Measurements from ENCODE around the gene CDC123.
"Not testable (repeated sequence)": the region's sequence is repeated elsewhere in the genome, so short reads cannot be mapped to it uniquely, and the experiment has no call there.

The CDC123 gene, protein sequence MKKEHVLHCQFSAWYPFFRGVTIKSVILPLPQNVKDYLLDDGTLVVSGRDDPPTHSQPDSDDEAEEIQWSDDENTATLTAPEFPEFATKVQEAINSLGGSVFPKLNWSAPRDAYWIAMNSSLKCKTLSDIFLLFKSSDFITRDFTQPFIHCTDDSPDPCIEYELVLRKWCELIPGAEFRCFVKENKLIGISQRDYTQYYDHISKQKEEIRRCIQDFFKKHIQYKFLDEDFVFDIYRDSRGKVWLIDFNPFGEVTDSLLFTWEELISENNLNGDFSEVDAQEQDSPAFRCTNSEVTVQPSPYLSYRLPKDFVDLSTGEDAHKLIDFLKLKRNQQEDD

DNA sequence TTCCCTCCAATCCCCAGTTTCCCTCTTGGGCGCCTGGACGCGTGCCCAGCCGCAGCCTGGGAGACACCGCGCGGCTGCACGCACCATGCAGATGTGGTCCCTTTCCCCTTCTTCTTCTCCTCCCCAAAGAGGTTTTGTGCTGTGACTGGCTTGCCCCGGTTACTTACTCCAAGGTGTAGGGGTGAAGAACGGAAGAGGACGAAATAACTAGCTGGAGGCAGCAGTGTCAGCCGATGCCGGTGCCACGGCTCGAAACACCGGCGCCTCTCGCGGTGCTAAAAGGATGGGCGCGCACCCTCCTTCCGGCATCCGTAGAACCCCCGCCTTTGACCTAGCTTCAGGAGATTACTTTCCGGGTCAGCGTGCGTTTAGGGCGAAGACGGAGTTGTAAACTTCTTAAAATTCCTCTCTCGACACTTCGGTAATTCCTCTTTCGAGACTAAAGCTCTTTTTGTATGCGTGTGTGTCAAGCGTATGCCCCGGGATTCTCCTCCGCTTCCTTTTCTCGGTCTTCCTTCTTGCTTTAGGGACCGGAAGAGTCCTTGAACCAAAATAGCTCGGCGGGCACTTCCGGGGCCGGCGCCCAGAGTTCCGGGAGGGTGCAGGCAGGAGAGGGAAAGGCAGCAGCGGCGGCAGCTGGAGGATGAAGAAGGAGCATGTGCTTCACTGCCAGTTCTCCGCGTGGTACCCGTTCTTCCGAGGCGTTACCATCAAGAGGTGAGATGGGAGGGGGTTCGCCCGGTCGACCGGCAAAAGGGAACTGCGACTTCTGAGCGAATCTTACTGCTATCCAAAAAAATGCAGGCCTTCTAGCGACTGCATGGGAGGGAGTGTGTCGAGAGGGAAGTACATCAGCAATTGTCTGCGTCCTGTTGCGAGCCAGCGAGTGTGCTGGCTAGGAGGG is at the start of gene CDC123, which contains the start of gene NUDT5:
Gene CDC123 (plus strand): TSS at position 586 of the 904 bp plus-strand sequence. CDS start 58 bp downstream, at position 644.
Gene NUDT5 (minus strand): TSS at position 289 of the 904 bp plus-strand sequence. CDS start 9,600 bp downstream, outside the sequence.
- peak; percentile 73 for DNase-seq (ENCODE audit: low read depth)

DNA sequence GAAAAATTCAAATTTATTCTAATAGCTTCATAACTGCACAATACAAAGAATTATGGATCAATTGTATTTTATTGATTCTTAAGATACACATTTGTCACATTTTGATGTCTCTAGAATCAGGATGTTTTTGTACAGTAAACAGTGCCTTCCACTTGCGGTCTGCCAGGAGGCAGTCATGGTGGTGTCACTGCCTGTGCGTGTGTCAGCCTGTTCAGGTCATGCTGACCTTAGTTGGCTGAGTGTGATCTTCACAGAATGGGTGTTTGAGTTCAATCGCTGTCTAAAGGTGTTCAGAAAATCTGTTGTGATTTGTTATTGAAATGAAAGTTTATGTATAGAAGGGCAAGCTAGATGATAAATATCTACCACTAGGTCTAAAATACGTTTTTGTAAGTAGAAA is 45.8 kb upstream of the CDC123 start:
- DNase-seq (ENCODE audit: low read depth) = no peak

DNA sequence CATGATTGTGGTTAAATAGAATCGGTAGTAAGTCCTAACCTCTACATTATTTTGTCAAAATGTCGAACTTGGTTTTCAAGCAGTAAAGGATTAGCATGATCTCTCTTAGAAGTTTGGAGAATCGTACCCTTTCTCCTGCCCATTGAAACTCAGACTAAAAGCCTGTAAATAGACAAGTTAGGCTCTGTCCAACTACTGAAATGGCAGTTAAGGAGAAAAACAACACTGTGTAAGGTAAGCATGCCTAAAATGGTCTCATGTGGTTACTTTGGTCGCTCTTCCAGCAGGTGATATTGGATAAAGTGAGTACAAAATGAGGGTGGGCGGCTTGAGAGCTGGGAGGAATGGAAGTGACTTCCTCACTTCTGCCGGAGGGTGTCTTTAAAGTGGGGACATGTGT is 41.5 kb upstream of the CDC123 start:
- DNase-seq (ENCODE audit: low read depth) = no peak

DNA sequence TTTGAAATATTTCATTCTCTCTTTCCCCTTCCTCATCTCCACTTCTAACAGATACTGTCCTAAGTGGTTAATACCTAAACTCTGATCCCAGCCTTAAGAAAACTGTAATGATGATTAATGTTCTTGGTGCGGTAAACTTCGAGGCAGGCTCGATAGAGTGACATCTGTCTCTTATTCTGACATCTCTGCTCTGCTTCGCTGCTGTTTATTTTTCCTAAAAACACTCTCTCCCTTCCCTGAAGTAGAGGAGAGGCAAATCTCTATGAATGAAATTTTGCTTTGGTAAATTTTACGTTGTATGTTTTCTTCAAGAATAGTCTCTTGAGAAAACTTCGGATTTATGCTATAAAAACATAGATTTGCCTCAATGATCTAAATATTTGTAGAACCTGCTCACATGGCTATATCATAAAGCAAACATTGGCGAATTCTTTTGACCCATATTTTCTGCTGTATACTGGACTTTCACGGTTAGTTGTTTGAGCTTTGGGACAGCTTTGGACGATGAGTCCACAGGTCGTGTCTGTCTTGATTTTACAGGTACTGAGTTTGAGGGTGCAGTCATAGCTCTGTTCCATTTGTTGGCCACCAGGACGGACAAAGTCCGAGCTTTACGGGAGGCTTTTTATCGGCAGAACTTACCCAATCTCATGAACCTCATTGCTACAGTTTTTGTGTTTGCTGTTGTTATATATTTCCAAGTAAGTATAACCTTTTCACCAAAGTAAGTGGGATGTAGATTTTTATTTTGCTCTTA is 39.4 kb upstream of the CDC123 start:
- no peak for DNase-seq (ENCODE audit: low read depth)

DNA sequence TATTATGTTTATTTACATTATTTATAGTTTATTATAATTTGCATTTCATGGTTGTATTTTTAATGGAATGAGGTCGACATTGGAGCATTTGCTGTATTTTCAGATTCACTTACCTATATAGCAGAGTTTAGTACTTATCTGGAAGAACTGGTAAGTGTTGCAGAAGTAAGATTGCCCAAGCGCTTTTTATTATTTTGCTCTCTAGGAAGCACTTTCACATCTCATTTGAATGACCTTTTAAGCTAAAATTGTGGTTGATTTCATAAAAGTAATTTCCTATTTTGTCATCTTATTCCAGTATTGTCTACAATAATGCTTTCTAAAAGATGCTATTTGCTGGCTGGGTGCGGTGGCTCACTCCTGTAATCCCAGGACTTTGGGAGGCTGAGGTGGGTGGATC is 37.9 kb upstream of the CDC123 start:
- DNase-seq (ENCODE audit: low read depth) = no peak

DNA sequence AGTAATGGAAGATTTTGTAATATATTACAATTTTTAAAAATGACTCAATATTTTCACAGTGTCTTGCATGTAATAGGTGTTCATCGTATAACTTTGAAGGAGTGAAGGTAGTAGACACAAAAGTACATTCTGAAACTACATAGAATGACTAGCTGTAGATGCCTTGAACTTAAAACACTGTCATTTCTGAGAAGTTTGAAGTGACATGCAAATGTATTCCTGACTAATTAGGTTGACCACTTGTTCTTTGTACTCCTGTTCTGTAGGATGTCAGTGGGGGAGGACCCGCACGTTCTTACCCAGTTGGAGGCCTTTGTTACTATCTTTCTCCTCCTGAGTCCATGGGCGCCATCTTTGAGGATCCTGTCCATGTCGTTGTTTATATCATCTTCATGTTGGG is 35.3 kb upstream of the CDC123 start:
- no peak for DNase-seq (ENCODE audit: low read depth)

DNA sequence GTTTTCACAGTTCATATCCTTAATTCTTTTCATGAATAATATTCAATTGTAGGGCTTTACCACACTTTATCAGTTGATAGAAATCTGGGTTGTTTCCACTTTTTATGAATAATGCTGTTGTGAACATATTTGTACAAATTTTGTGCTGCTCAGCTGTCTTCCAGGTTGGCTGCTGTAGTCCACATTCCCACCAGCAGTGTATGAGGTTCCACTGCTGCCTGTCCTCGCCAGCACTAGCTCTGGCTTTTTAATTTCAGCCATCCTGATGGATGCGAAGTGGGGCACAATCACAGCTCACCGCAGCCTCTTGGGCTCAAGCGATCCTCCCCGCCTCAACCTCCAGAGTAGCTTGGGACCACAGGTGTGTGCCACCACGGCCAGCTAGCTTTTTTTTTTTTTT is 33.1 kb upstream of the CDC123 start:
- no peak for DNase-seq (ENCODE audit: low read depth)

DNA sequence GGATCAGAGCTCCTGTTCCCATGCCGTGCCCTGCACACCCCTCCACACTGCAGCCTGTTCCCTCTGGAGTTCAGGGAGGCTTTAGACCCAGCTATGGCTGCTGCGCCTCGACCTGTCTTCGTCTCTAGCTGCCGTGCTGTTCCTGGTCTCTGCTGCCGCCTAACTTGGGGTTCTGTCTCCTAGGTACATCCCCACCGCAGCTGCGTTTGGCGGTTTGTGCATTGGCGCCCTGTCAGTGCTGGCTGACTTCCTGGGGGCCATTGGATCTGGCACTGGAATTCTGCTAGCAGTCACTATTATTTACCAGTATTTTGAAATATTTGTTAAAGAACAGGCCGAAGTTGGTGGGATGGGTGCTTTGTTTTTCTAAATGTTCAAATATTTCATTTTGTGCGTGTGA is 31.9 kb upstream of the CDC123 start:
- DNase-seq (ENCODE audit: low read depth) = no peak

DNA sequence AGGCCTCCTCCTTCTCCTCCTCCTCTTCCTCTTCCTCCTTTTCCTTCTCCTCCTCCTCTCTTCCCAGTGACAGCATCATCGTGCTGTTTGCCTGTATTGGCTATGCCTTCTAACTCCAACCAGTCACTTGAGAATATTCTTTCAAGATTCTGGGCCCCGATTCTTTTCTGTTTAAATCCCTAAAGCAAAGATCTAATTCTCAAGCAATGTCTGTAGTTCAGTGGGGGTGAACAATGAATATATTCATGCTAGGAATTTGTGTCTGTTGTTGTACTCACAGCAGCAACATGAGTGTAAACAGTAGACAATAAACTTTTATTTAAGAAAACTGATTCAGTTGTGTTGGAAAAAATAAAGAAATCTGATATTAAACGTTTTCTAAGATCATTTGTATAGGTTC is 31.0 kb upstream of the CDC123 start:
- no peak for DNase-seq (ENCODE audit: low read depth)

DNA sequence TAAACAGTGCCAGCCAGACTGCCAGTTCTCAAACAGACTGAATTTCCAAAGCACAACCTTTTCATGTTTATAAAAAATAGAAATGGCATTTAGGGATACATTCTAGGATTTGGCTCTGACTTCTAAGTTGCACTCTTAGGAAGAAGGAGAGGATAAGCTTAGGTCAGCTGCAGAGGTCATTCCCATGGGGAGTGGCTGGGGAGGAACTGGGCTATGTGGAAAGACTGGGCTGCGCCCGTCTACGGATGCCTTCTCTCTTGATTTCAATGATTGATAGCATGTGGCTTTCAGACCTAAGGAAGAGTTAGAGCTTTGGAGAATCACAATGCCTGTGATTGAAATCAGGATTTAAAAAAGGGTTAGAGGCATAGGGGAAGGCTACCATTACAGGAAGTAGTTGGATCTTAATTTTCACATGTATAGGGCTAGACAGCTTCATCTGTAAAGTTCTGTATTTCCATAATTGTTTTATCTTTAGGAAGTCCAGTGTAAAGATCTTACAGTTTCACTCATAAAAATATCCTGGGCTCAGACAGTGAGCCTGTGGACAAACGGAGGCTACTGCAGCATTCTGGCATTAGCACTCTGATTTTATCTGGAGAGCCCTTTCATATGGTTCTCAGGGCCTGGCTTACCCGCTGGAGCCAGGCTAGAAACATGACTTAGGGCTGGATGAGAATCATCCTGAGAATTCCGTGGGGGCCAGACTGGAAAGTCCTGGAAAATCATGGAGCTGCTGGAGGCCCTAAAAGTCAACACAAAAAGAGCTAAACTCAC is 29.8 kb upstream of the CDC123 start:
- no peak for DNase-seq (ENCODE audit: low read depth)

DNA sequence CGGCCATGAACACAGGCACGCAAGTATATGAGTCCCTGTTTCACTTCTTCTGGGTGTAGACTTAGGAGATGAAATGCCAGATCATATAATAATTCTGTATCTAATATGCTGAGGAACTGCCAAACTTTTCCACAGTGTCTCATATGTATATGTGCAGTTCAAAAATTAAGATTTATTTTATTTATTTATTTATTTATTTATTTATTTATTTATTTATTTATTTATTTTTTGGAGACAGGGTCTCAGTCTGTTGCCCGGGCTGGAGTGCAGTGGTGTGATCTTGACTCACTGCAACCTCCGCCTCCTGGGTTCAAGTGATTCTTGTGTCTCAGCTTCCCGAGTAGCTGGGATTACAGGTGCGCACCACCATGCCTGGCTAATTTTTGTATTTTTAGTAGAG is 24.5 kb upstream of the CDC123 start:
- not testable (repeated sequence) for DNase-seq (ENCODE audit: low read depth)

DNA sequence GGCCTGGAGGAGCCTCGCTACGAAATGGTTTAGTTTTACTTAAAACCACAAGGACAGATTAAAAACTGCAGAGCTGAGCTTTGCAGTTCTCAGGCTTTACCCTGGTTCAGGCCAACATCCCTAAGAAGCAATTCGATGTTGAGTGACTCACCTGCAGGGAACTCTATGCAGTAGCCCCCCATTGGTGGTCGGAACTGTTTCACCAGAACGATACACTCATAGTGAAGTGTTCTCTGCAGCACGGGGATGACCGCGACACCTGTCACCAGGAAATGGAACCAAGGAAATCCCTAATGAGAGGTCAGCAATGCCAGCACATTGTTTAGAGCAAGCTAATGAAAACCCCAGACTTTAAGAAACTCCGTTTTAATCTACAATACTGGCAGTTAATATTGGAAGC is 18.3 kb upstream of the CDC123 start:
- no peak for DNase-seq (ENCODE audit: low read depth)

DNA sequence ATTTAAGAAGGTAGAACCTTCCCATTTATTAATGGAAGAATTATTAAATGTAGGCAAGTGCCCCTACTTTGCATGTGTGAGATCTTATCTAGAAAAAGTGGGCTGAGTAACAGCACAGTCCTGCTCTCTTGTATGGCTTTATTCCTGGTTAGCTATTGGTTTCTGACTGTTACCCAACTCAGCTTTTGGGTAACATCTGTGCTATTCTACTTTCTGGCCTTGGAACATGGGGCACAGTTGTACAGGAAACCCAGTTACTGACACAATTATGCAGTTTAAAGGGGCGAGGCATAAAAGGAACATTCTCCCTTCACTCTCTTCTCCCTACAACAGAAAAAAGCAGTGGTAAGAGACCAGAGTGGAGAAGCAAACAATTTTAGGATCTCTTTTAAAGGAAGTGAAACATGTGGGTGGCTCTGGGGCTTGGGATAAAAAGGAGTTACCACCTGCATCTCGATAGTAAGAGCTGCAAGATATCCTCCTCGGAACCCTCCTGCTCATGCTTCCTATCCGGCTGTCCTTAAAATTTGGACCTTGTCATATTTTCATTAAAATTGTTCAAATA is 16.3 kb upstream of the CDC123 start:
- DNase-seq (ENCODE audit: low read depth) = no peak

DNA sequence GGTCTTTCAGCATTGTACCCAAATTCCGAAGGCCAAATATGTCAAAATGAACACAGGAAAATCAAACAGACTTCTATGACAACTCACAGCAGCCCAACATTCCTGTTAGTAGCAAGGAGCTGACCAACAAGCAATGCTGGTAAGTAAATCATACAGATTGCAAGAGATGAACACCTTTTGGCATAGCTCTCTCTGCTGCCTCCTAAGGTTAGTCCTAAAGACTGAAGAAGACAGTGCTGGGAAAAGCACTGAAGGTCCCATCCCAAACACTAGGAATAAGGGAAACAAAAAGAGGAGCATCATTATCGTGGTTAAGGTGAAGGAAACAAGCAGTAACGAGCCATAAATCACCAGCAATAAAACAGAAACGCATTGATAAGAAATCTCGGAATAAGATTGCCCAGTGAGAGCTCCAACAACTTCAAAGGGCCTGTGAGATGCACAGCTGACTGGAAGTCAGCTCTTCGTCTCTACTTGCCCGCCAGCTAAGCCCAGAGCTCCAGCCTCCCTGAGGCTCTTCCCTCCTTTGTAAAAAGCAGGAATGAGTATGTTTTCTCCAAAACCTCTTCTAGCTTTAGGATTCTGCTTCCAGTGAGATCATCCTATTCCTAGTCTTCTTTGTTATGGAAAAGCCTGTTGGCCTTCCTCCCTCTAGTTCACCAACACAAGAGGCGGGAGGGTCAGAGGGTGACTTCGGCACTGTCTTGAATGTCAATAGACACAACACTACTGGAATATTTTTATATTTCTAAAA is 15.6 kb upstream of the CDC123 start:
- DNase-seq (ENCODE audit: low read depth) = no peak

DNA sequence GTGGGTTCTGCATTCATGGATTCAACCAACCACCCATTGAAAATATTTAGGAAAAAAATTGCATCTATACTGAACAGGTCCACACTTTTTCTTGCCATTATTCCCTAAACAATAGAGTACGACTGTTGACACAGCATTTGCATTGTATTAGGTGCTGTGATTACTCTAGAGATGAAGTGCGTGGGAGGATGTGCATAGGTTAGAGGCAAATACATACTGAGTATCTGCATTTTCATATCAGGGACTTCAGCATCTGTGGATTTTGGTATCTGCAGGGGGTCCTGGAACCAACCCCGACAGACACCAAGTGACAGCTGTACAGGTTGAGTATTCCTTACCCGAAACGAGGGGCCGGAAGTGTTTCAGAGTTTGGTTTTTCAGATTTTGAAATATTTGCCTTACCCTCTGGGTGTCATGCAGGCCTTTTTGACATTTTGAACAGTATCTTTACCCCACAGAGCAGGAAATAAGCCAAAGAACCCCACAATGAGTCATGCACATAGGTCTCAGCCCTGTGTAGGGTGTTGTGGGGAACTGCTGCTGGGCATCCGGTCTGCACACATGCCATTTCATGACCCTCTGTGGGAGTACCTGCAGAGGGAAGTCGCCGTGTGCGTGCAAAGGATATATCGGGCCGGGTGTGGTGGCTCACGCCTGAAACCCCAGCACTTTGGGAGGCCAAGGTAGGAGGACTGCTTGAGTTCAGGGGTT is 14.8 kb upstream of the CDC123 start:
- DNase-seq (ENCODE audit: low read depth) = peak; percentile 63

DNA sequence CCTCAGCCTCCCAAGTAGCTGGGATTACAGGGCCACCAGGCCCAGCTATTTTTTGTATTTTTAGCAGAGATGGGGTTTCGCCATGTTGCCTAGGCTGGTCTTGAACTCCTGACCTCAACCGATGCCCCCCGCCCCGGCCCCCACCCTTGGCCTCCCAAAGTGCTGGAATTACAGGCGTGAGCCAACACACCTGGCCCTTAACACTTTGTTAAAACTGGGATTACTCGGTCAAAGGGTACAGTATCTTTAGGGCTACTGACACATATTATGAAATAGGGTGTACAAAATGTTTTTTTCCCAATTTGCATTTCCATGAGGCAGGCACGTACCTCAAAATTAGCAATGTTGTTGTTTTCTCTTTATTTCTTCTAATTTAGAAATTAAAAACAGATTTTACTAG is 11.8 kb upstream of the CDC123 start:
- no peak for DNase-seq (ENCODE audit: low read depth)

DNA sequence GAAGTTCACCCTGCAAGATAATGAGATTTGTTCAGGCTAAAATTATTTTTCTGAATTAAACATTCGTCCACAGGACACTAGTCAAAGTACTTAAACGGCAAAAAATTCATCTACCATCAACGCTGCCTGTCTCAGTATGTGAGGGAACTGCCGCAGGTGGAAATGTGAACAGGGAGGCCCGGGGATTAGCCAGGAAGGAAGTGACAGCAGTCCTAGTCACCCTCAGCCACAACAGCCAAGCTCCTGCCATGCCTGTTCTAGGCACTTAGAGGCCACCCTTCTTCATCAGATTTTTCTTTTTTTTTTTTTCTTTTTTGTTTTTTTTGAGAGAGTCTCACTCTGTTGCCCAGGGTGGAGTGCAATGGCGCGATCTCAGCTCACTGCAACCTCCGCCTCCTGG is 9.7 kb upstream of the CDC123 start:
- DNase-seq (ENCODE audit: low read depth) = no peak

DNA sequence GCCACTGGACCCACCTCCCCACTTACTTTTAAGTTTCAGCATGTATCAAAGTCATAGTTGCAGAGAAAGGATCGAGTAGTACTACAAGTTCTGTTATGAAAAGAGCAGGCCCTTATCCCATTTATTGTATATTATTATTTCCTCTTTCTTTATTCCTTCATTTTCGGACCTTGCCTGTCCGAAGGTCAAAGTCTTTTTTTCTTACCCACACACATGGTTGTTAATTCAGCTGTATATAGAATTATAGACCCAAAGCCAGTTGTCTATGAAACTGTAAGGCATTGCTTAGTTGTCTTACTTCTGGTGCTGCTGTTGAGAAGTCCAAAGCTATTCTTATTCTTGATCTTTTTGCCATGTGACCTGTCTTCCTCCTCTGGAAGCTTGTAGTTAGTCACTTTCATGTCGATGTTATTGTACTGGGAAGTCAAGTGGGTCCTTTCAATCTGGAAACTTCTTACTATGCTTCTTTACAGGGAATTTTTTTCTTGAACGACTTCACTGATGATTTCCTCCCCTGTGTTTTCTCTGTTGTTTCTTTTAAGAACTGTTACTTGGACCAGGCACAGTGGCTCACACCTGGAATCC is 8.6 kb upstream of the CDC123 start:
- DNase-seq (ENCODE audit: low read depth) = no peak

DNA sequence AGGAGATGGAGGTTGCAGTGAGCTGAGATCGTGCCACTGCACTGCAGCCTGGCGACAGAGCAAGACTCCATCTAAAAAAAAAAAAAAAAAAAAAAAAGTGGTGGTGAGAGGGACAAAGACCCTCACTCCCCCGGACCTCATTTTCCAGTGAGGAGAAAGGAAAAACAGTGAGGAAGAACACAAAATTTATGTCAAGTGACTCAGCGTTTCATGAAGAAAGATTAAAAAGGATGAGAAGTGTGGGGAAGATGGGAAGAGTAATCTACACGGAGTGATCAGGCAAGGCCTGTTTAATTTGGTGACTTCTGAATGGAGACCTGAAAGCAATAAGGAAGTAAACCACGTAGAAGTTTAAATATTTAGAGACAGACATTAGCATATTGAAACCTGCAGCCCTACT is 7.3 kb upstream of the CDC123 start:
- DNase-seq (ENCODE audit: low read depth) = no peak

DNA sequence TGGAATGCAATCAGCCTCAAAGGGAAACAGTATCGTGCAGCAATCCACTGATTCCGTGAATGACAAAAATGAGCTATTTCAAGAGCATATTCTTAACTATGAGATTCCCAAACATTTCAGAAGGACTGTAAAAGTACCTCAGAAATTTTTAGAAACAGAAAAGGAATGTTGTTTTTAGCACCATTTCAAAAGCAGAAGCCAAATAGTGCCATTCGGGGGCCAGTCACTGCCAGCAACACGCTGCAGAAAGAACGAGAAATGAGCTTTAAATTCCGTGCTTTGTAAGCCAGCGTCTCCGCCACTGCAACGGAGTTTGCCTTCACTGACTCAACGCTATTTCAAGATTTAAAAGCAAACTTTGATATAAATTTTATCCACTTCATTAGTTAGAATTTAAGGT is 6.6 kb upstream of the CDC123 start:
- DNase-seq (ENCODE audit: low read depth) = no peak
